ENCODE measurements around the gene KIAA1191. TPM values are rescaled to one million over a fixed set of nuclear protein-coding genes. Genes with fewer than 3 reads are reported as not detected.

The KIAA1191 gene, protein sequence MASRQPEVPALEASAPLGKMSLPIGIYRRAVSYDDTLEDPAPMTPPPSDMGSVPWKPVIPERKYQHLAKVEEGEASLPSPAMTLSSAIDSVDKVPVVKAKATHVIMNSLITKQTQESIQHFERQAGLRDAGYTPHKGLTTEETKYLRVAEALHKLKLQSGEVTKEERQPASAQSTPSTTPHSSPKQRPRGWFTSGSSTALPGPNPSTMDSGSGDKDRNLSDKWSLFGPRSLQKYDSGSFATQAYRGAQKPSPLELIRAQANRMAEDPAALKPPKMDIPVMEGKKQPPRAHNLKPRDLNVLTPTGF
- 102 and 117 TPM in 2 replicates for total RNA-seq

GRCh38 chr5:176361437-176362232 is at the start of gene KIAA1191:
KIAA1191 (minus strand) TSS chr5:176361764; CDS start chr5:176359508, 2,256 bp downstream.

DNA sequence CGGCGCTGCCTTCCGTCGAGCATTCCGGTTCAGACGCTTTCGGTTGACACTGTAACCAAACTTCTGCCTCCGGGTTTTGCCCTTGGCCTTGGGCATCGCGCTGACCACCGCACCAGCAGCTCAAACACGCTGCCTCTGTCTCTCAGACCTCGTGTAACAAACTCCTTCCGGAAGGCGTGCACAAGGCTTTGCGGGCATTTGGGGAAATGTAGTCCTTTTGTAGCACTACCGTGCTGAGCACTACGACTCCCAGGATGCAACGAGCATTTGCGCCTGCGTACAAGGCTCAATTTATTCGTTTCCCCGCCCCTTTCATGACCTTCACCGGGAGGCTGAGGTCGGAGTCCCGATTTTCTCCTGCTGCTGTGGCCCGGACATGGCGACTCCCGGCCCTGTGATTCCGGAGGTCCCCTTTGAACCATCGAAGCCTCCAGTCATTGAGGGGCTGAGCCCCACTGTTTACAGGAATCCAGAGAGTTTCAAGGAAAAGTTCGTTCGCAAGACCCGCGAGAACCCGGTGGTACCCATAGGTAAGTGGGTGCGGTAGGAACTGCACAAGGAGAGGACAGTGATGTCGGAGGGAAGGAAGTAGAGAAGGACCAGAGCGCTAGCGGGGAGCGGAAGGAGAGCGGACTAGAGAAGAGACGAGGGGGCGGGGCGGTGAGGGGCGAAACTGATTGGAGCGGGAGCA is 27.0 kb upstream of the KIAA1191 start, which contains the start of the genes HIGD2A and NOP16:
TSS of gene HIGD2A (plus strand) at position 308 of the 691 bp plus-strand sequence. CDS start at position 377, 69 bp downstream.
TSS of gene NOP16 (minus strand) at position 155 of the 691 bp plus-strand sequence. CDS start at position 96, 59 bp downstream.

DNA sequence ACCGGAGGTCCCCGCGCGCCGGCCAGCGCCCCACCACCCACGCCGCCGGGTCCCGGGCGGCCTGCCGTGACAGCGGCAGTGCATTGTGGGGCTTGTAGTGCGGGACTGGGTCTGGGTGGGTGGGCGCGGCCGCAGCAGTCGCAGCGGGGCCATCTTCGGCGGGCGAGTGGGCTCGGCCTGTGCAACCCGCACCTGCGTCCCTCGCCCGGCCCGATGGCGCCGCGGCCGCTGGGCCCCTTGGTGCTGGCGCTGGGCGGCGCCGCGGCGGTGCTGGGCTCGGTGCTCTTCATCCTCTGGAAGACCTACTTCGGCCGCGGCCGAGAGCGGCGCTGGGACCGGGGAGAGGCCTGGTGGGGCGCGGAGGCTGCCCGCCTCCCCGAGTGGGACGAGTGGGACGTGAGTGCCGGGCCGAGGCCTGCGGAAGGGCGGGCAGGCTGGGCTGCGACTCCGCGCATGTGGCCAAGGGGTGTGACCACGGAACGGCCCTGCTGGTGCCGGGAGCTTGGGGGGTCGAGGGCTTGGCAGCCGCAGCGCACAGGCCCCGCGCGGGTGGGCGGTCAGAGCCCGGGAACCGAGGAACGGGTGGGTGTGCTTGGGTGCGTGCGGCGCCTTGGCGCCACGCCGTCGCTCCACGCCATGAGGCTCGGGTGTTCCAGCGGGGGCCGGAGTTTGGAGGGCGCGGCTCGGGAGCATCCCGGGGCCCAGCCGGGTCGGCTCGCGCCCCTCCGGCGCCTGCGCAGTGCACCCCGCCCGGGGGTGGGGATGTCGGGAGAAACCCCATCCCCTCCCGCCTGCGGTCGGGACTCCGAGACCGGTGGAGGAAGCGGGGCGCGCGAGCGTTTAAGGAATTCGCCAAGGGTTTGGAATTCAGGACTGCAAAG is 4.0 kb upstream of the KIAA1191 start, which contains the start of gene ARL10:
TSS of gene ARL10 (plus strand) at position 137 of the 881 bp plus-strand sequence. CDS start at position 214, 77 bp downstream.

Other genes with a start within 250 kb of the KIAA1191 start
- 9.1 and 11.9 TPM in 2 replicates for gene SIMC1, start 123.3 kb downstream of the KIAA1191 start, total RNA-seq
- gene ARL10, start 3.7 kb upstream of the KIAA1191 start, total RNA-seq = 7.5 and 15.3 TPM in 2 replicates
- 10.4 and 25.9 TPM in 2 replicates for gene NOP16, start 26.8 kb upstream of the KIAA1191 start, total RNA-seq
- 131 and 202 TPM in 2 replicates for gene HIGD2A, start 27.0 kb upstream of the KIAA1191 start, total RNA-seq
- gene CLTB, start 54.8 kb upstream of the KIAA1191 start, total RNA-seq = 85.2 and 90.8 TPM in 2 replicates
- 27.4 and 30.0 TPM in 2 replicates for gene FAF2, start 86.6 kb upstream of the KIAA1191 start, total RNA-seq
- 12.4 and 31.3 TPM in 2 replicates for gene RNF44, start 175.6 kb upstream of the KIAA1191 start, total RNA-seq
- gene CDHR2, start 187.6 kb upstream of the KIAA1191 start, total RNA-seq = not detected in 2 replicates
- 7.6 and 37.2 TPM in 2 replicates for gene GPRIN1, start 248.4 kb upstream of the KIAA1191 start, total RNA-seq

Measured in mesangial cell (primary cell).